ENCODE data around the gene TGFBR3L. TPM values are rescaled to one million over a fixed set of nuclear protein-coding genes. Genes with fewer than 3 reads are reported as not detected.

Gene TGFBR3L
- total and polyA plus RNA-seq, 2 of the 13 experiments (the other 11 are each of a cell fraction or from before 2014, with no cell fraction given) = 0.20 to 1.0 TPM

DNA sequence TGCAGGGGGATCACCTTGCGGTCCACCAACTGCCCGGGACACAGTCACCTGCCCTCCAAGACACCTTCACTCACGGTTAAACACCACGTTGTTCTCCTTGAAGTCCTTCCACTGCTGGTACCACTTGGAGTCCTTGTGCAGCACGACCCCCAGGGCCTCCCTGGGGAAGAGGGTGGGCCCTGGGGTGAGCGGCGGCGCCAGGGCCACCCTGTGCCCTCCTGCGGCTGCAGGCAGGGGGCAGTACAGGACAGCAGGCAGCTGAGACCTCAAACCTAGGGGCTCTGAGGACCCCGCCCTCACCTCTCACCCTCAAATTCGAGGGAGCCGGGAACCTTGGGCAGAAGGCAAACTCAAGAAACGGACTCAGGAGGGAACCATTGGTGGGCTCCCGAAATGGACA, 18.8 kb downstream of the TGFBR3L start:
- Histone ChIP-seq H3K9ac (ENCODE audit: insufficient read depth, low read depth, low read length) (no peak overlapping the region), H3K4me2 (ENCODE audit: low read depth, low read length) (no peak overlapping the region), H4K20me1 (ENCODE audit: insufficient read depth, low read length) (no peaks in the 10 kb centered on the region), H3K4me3 (replicated peaks in 1 of 3; ENCODE audit: insufficient read depth in 1 of 3, low read depth in 2 of 3, low read length in 3 of 3) (no peak overlapping the region), H3K4me1 (ENCODE audit: insufficient read depth, low read length) (no peaks in the 10 kb centered on the region), H3K9me3 (ENCODE audit: low read length) (no peaks in the 10 kb centered on the region), H3K27me3 (ENCODE audit: control insufficient read depth in 1 of 2, insufficient read depth in 2 of 2, low read length in 2 of 2) (no peaks in the 10 kb centered on the region), H3K79me2 (ENCODE audit: insufficient read depth, low read length) (no peaks in the 10 kb centered on the region), H2AFZ (ENCODE audit: low read length) (no peak overlapping the region), H3K36me3 (replicated peaks in 1 of 2; ENCODE audit: control insufficient read depth in 1 of 2, insufficient read depth in 2 of 2, low read length in 2 of 2) (peaks cover 38 to 72% of the 10 kb centered on the region in 2 experiments; a peak in 4 of 5 replicates), H3K27ac (ENCODE audit: extremely low read length, insufficient read depth, low read length) (no peak overlapping the region)
- FAIRE-seq (no peak), DNase-seq (ENCODE audit: low spot score) (no peak), ATAC-seq (peak; percentile 21)
- WGBS (ENCODE audit: low lambda C conversion rate) = 93% methylated on average over 8 of the region's 14 CpGs
- CTCF ChIA-PET (ENCODE audit: low intra/inter-chr PET ratio, low total read pairs) = no interaction called here
- in situ Hi-C loops (cut with HindIII; ENCODE audit: extremely low pct_ligation_motif_present, low pct_unique_long_range_greater_than_20kb) = no loop called here
- POLR2A ChIA-PET = no interaction called here
- intact Hi-C loops (cut with micrococcal nuclease; ENCODE audit: unreplicated experiment) = no loop called here
- BruUV-seq (replicated peaks) = no TSS peak
- TF ChIP-seq ZNF446 (CRISPR knock-in tag; IDR thresholded peaks at IDR 0.05) (no peak), MAFF (IDR thresholded peaks at IDR 0.05; ENCODE audit: low read depth, low read length) (no peak)
- TF ChIP-seq, protein P1, sequence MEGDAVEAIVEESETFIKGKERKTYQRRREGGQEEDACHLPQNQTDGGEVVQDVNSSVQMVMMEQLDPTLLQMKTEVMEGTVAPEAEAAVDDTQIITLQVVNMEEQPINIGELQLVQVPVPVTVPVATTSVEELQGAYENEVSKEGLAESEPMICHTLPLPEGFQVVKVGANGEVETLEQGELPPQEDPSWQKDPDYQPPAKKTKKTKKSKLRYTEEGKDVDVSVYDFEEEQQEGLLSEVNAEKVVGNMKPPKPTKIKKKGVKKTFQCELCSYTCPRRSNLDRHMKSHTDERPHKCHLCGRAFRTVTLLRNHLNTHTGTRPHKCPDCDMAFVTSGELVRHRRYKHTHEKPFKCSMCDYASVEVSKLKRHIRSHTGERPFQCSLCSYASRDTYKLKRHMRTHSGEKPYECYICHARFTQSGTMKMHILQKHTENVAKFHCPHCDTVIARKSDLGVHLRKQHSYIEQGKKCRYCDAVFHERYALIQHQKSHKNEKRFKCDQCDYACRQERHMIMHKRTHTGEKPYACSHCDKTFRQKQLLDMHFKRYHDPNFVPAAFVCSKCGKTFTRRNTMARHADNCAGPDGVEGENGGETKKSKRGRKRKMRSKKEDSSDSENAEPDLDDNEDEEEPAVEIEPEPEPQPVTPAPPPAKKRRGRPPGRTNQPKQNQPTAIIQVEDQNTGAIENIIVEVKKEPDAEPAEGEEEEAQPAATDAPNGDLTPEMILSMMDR (CRISPR knock-in tag; IDR thresholded peaks at IDR 0.05) = peak; percentile 28; the same call in 1 of the 2 replicates

DNA sequence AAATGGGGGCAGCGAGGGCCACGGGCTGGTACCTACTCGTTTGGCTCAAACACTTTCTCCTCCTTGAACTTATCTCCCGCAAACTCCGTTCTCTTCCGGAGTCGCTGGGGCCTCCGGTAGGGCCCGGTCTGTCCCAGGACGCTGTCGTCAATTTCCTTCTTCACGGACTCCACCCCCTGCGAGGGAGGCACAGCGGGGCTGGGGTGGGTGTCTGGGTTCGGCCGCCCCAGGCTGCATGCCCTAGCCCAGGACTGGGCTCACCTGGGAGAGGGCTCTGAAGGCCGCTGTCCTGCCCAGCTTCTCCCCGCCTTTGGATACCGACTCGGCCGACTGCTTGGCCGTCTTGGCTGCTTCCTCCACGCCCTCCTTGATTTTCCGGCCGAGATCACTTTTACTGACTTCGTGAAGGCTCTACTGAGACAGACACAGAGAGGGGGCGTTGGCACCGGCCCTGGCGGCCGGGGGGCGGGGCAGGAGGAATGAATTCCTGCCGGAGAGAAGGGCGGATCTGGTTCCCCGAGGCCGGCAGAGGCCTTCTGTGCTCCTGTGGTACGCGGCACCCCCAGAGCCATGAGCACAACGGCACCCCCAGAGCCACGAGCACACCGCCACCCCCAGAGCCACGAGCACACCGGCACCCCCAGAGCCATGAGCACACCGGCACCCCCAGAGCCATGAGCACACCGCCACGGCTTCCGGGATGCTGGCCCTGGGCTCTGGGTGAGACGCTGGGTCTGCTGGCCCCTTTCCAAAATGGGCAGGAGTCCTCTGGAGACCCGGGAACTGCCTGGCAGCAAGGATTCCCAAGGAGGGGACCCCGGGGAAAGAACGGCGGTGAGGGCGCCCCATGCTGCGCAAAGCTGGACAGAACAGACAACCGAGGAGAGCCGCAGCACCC, 19.4 kb downstream of the TGFBR3L start:
- in situ Hi-C loops (cut with HindIII; ENCODE audit: extremely low pct_ligation_motif_present, low pct_unique_long_range_greater_than_20kb) = no loop called here
- Histone ChIP-seq H3K27ac (ENCODE audit: extremely low read length, insufficient read depth, low read length) (no peak overlapping the region), H3K9ac (ENCODE audit: insufficient read depth, low read depth, low read length) (no peak overlapping the region), H2AFZ (ENCODE audit: low read length) (no peak overlapping the region), H3K4me3 (replicated peaks in 1 of 3; ENCODE audit: insufficient read depth in 1 of 3, low read depth in 2 of 3, low read length in 3 of 3) (no peak overlapping the region), H3K79me2 (ENCODE audit: insufficient read depth, low read length) (no peaks in the 10 kb centered on the region), H3K36me3 (replicated peaks in 1 of 2; ENCODE audit: control insufficient read depth in 1 of 2, insufficient read depth in 2 of 2, low read length in 2 of 2) (peaks cover 38 to 77% of the 10 kb centered on the region in 2 experiments; a peak in 4 of 5 replicates), H3K27me3 (ENCODE audit: control insufficient read depth in 1 of 2, insufficient read depth in 2 of 2, low read length in 2 of 2) (no peaks in the 10 kb centered on the region), H3K4me2 (ENCODE audit: low read depth, low read length) (no peak overlapping the region), H3K4me1 (ENCODE audit: insufficient read depth, low read length) (no peaks in the 10 kb centered on the region), H4K20me1 (ENCODE audit: insufficient read depth, low read length) (0 out of 2 replicates have a peak, but pooled peaks cover 1% of the 10 kb centered on the region), H3K9me3 (ENCODE audit: low read length) (no peaks in the 10 kb centered on the region)
- ChIA-PET POLR2A (interaction anchor here (1.8 kb wide), 1 partner anchor 10 kb away, joined by 12 read pairs; the partner anchor contains the start of gene TIMM44), CTCF (ENCODE audit: low intra/inter-chr PET ratio, low total read pairs) (no interaction called here)
- BruUV-seq (replicated peaks) = no TSS peak
- 96% methylated on average over 39 of the region's 55 CpGs for WGBS (ENCODE audit: low lambda C conversion rate)
- FAIRE-seq (no peak), ATAC-seq (no peak), DNase-seq (ENCODE audit: low spot score) (no peak)
- TF ChIP-seq JUNB (CRISPR knock-in tag; IDR thresholded peaks at IDR 0.05; ENCODE audit: borderline replicate concordance) (no peak), RELA (CRISPR knock-in tag; IDR thresholded peaks at IDR 0.05) (no peak), RBFOX2 (IDR thresholded peaks at IDR 0.05; ENCODE audit: low read depth, low read length) (peak; percentile 70)
- intact Hi-C loops (cut with micrococcal nuclease; ENCODE audit: unreplicated experiment) = no loop called here

All from HepG2 (cell line).